Immature natural killer cell (primary cell): Measurements from ENCODE around the gene NBDY. TPM values are rescaled to one million over a fixed set of nuclear protein-coding genes. Genes with fewer than 3 reads are reported as not detected.

Experiments used
- DNase-seq, 3 donors: peaks; one replicate each; pipeline ENCODE4 v3.0.0; 2022; ENCODE audit warnings: mixed read lengths in 1 of 3
- H3K27ac Mint-ChIP-seq, 6 donors: one replicate each; pipeline ENCODE4 v1.8.0; 2020; ENCODE audit warnings: mixed read lengths in 6 of 6, mild to moderate bottlenecking in 5 of 6, inconsistent platforms in 4 of 6, moderate library complexity in 3 of 6
- H3K27me3 Mint-ChIP-seq, 3 donors: one replicate each; pipeline ENCODE4 v1.8.0; 2020 to 2021; ENCODE audit warnings: low read depth in 3 of 3, mild to moderate bottlenecking in 3 of 3, mixed read lengths in 3 of 3, moderate library complexity in 3 of 3, inconsistent platforms in 1 of 3
- H3K36me3 Mint-ChIP-seq, 3 donors: one replicate each; pipeline ENCODE4 v1.8.0; 2020; ENCODE audit warnings: mixed read lengths in 3 of 3, inconsistent platforms in 2 of 3, mild to moderate bottlenecking in 2 of 3
- H3K4me1 Mint-ChIP-seq, 2 donors: one replicate each; pipeline ENCODE4 v1.8.0; 2020; ENCODE audit warnings: inconsistent platforms in 2 of 2, mild to moderate bottlenecking in 2 of 2, mixed read lengths in 2 of 2, moderate library complexity in 1 of 2
- H3K4me3 Mint-ChIP-seq, 5 donors: one replicate each; pipeline ENCODE4 v1.8.0; 2020; ENCODE audit warnings: mild to moderate bottlenecking in 5 of 5, mixed read lengths in 5 of 5, inconsistent platforms in 3 of 5, moderate library complexity in 3 of 5
- H3K9me3 Mint-ChIP-seq, 6 donors: one replicate each; pipeline ENCODE4 v1.8.0; 2020; ENCODE audit warnings: mild to moderate bottlenecking in 6 of 6, mixed read lengths in 6 of 6, inconsistent platforms in 4 of 6, moderate library complexity in 3 of 6
- polyA plus RNA-seq, 3 donors: library from polyadenylated mRNA; unstranded; fragments of 300-500 nt; fragmentation: Illumina TruSeq; gene quantifications; one replicate each; pipeline ENCODE4 v1.2.3, GENCODE V29; 2021

The NBDY gene
- polyA plus RNA-seq, 3 donors from 2014 or later = 45.8 to 49.8 (median 47.4) TPM

- Mint-ChIP-seq H3K27me3 (peaks cover 0 to 2% (median 0%) of the 10 kb centered on the region in 3 donors), H3K9me3 (no peaks in the 10 kb centered on the region), H3K4me1 (peaks cover 26 to 32% of the 10 kb centered on the region in 2 donors), H3K36me3 (peaks cover 3 to 4% (median 4%) of the 10 kb centered on the region in 3 donors), H3K27ac (no peak overlapping the region), H3K4me3 (no peak overlapping the region)
- no peak for DNase-seq
Measured at GRCh38 chrX:56784666-56785065, 55.6 kb downstream of the NBDY start.

- Mint-ChIP-seq H3K36me3 (peaks cover 3 to 4% (median 4%) of the 10 kb centered on the region in 3 donors), H3K27me3 (peaks cover 0 to 2% (median 2%) of the 10 kb centered on the region in 3 donors), H3K9me3 (no peaks in the 10 kb centered on the region), H3K4me1 (peaks cover 26 to 32% of the 10 kb centered on the region in 2 donors), H3K4me3 (no peak overlapping the region), H3K27ac (no peak overlapping the region)
- DNase-seq = no peak
Measured at GRCh38 chrX:56785442-56785841, 56.4 kb downstream of the NBDY start.

- Mint-ChIP-seq H3K36me3 (peaks cover 3 to 8% (median 3%) of the 10 kb centered on the region in 3 donors), H3K9me3 (no peaks in the 10 kb centered on the region), H3K4me3 (no peak overlapping the region), H3K4me1 (peaks cover 28 to 38% of the 10 kb centered on the region in 2 donors), H3K27me3 (peaks cover 0 to 3% (median 2%) of the 10 kb centered on the region in 3 donors), H3K27ac (peak overlapping the region in 4 of 6 donors; percentile 9 to 73 (median 52))
- DNase-seq = no peak
Measured at GRCh38 chrX:56786889-56787733, 58.1 kb downstream of the NBDY start.

- Mint-ChIP-seq H3K4me1 (peaks cover 27 to 38% of the 10 kb centered on the region in 2 donors), H3K27ac (no peak overlapping the region), H3K36me3 (peaks cover 0 to 5% (median 3%) of the 10 kb centered on the region in 3 donors), H3K27me3 (peaks cover 0 to 3% (median 1%) of the 10 kb centered on the region in 3 donors), H3K9me3 (no peaks in the 10 kb centered on the region), H3K4me3 (no peak overlapping the region)
- DNase-seq = no peak
Measured at GRCh38 chrX:56787734-56788152, 58.7 kb downstream of the NBDY start.

GRCh38 chrX:56788229-56788628 is 59.2 kb downstream of the NBDY start:
- H3K4me1 Mint-ChIP-seq = peaks cover 23 to 33% of the 10 kb centered on the region in 2 donors
- H3K27me3 Mint-ChIP-seq = peaks cover 0 to 3% (median 0%) of the 10 kb centered on the region in 3 donors
- H3K9me3 Mint-ChIP-seq = no peaks in the 10 kb centered on the region
- no peak for DNase-seq
- no peak overlapping the region for H3K4me3 Mint-ChIP-seq
- no peak overlapping the region for H3K27ac Mint-ChIP-seq
- H3K36me3 Mint-ChIP-seq = peaks cover 0 to 5% (median 3%) of the 10 kb centered on the region in 3 donors

GRCh38 chrX:56788717-56789122 is 59.7 kb downstream of the NBDY start:
- Mint-ChIP-seq H3K4me1 (peaks cover 19 to 28% of the 10 kb centered on the region in 2 donors), H3K27me3 (peaks cover 0 to 3% (median 0%) of the 10 kb centered on the region in 3 donors), H3K9me3 (no peaks in the 10 kb centered on the region), H3K4me3 (peak overlapping the region in 1 of 5 donors; percentile 15), H3K27ac (peak overlapping the region in 1 of 6 donors; percentile 39), H3K36me3 (peaks cover 0 to 5% (median 3%) of the 10 kb centered on the region in 3 donors)
- peak in 1 of 3 donors; percentile 58 for DNase-seq

GRCh38 chrX:56789518-56790070 is 60.6 kb downstream of the NBDY start:
- no peak for DNase-seq
- Mint-ChIP-seq H3K4me3 (no peak overlapping the region), H3K9me3 (no peaks in the 10 kb centered on the region), H3K4me1 (peaks cover 17 to 26% of the 10 kb centered on the region in 2 donors), H3K27ac (peak overlapping the region in 1 of 6 donors; percentile 13), H3K36me3 (peaks cover 0 to 5% (median 3%) of the 10 kb centered on the region in 3 donors), H3K27me3 (peaks cover 0 to 3% (median 0%) of the 10 kb centered on the region in 3 donors)

- H3K27me3 Mint-ChIP-seq = peaks cover 0 to 3% (median 0%) of the 10 kb centered on the region in 3 donors
- DNase-seq = no peak
- H3K27ac Mint-ChIP-seq = peak overlapping the region in 1 of 6 donors; percentile 13
- no peak overlapping the region for H3K4me3 Mint-ChIP-seq
- peaks cover 17 to 26% of the 10 kb centered on the region in 2 donors for H3K4me1 Mint-ChIP-seq
- H3K9me3 Mint-ChIP-seq = no peaks in the 10 kb centered on the region
- peaks cover 0 to 5% (median 3%) of the 10 kb centered on the region in 3 donors for H3K36me3 Mint-ChIP-seq
Measured at GRCh38 chrX:56790778-56791177, 61.7 kb downstream of the NBDY start.

GRCh38 chrX:56791456-56791855 is 62.4 kb downstream of the NBDY start:
- Mint-ChIP-seq H3K36me3 (peaks cover 0 to 5% (median 1%) of the 10 kb centered on the region in 3 donors), H3K4me3 (no peak overlapping the region), H3K27ac (peak overlapping the region in 2 of 6 donors; percentile 46 to 56), H3K9me3 (no peaks in the 10 kb centered on the region), H3K27me3 (peaks cover 0 to 6% (median 0%) of the 10 kb centered on the region in 3 donors), H3K4me1 (peaks cover 18 to 24% of the 10 kb centered on the region in 2 donors)
- DNase-seq = no peak

GRCh38 chrX:56792270-56793111 is 63.4 kb downstream of the NBDY start:
- DNase-seq = no peak
- no peaks in the 10 kb centered on the region for H3K9me3 Mint-ChIP-seq
- no peak overlapping the region for H3K4me3 Mint-ChIP-seq
- peaks cover 0 to 5% (median 4%) of the 10 kb centered on the region in 3 donors for H3K36me3 Mint-ChIP-seq
- peak overlapping the region in 2 of 6 donors; percentile 47 to 79 for H3K27ac Mint-ChIP-seq
- H3K27me3 Mint-ChIP-seq = peaks cover 0 to 6% (median 0%) of the 10 kb centered on the region in 3 donors
- peaks cover 17 to 19% of the 10 kb centered on the region in 2 donors for H3K4me1 Mint-ChIP-seq

GRCh38 chrX:56793112-56793430 is 64.0 kb downstream of the NBDY start:
- Mint-ChIP-seq H3K4me3 (no peak overlapping the region), H3K27me3 (peaks cover 0 to 6% (median 1%) of the 10 kb centered on the region in 3 donors)

GRCh38 chrX:56793521-56794320 is 64.7 kb downstream of the NBDY start:
- Mint-ChIP-seq H3K4me3 (no peak overlapping the region), H3K4me1 (peaks cover 26 to 31% of the 10 kb centered on the region in 2 donors), H3K27me3 (peaks cover 0 to 6% (median 1%) of the 10 kb centered on the region in 3 donors), H3K9me3 (no peaks in the 10 kb centered on the region), H3K36me3 (peaks cover 0 to 5% (median 4%) of the 10 kb centered on the region in 3 donors), H3K27ac (peak overlapping the region in 1 of 6 donors; percentile 58)
- no peak for DNase-seq

More at GRCh38 chrX:56793112-56793430, 64.0 kb downstream of the NBDY start:
- Mint-ChIP-seq H3K9me3 (no peaks in the 10 kb centered on the region), H3K4me1 (peaks cover 22 to 25% of the 10 kb centered on the region in 2 donors), H3K36me3 (peaks cover 0 to 5% (median 4%) of the 10 kb centered on the region in 3 donors), H3K27ac (no peak overlapping the region)
- DNase-seq = no peak
